Smooth muscle cell of the brain vasculature (primary cell): ENCODE results near the gene ZGPAT.

Experiments
- DNase-seq: peaks from one replicate; pipeline ENCODE4 v3.0.0-alpha.2; 2012; ENCODE audit warnings: low read depth, low spot score

Gene ZGPAT

GRCh38 chr20:63692436-63693082 is 15.3 kb upstream of the ZGPAT start:
- no peak for DNase-seq

- DNase-seq: no peak
Observed at GRCh38 chr20:63693083-63693732, 14.6 kb upstream of the ZGPAT start.

- no peak for DNase-seq
Observed at GRCh38 chr20:63693733-63694583, 13.9 kb upstream of the ZGPAT start.

GRCh38 chr20:63694584-63695423 is 13.0 kb upstream of the ZGPAT start:
- DNase-seq: no peak

GRCh38 chr20:63695424-63696305 is 12.2 kb upstream of the ZGPAT start:
- DNase-seq: no peak

- no peak for DNase-seq
Observed at GRCh38 chr20:63696306-63696627, 11.6 kb upstream of the ZGPAT start.

GRCh38 chr20:63696628-63697356 is 11.0 kb upstream of the ZGPAT start, which contains the start of gene TNFRSF6B:
Gene TNFRSF6B, plus strand, starts transcription at chr20:63696652. Its CDS starts 116 bp downstream, at chr20:63696768.
- no peak for DNase-seq

GRCh38 chr20:63697357-63697867 is 10.4 kb upstream of the ZGPAT start:
- DNase-seq: no peak

- no peak for DNase-seq
Observed at GRCh38 chr20:63697868-63698545, 9.8 kb upstream of the ZGPAT start.

GRCh38 chr20:63698739-63699465 is 8.9 kb upstream of the ZGPAT start:
- DNase-seq: peak; percentile 72

- DNase-seq: no peak
Observed at GRCh38 chr20:63699466-63700198, 8.2 kb upstream of the ZGPAT start.

GRCh38 chr20:63700199-63701050 is 7.4 kb upstream of the ZGPAT start:
- no peak for DNase-seq

- no peak for DNase-seq
Observed at GRCh38 chr20:63701051-63701328, 6.8 kb upstream of the ZGPAT start.

- DNase-seq: no peak
Observed at GRCh38 chr20:63701329-63702035, 6.4 kb upstream of the ZGPAT start.

- DNase-seq: no peak
Observed at GRCh38 chr20:63702036-63702665, 5.7 kb upstream of the ZGPAT start.
